Neural progenitor cell (in vitro differentiated cells): ENCODE results near the gene ITGA2. TPM values are rescaled to one million over a fixed set of nuclear protein-coding genes. Genes with fewer than 3 reads are reported as not detected.

Experiments
- DNase-seq: peaks from one replicate; pipeline ENCODE4 v3.0.0-alpha.2; 2016; ENCODE audit warnings: low spot score
- H2AFZ ChIP-seq: fragments of 200-600 bp; sonication (generic); replicated peaks from 2 replicates; pipeline ENCODE4 v1.6.1; 2016; ENCODE audit warnings: antibody characterized with exemption
- H3F3A ChIP-seq: fragments of 200-600 bp; sonication (generic); 2 replicates; pipeline ENCODE4 v1.6.1; 2016; ENCODE audit warnings: antibody characterized with exemption, low read depth
- H3K27ac ChIP-seq: fragments of 200-600 bp; sonication (generic); 2 replicates; pipeline ENCODE4 v1.5.1; 2016; ENCODE audit warnings: mild to moderate bottlenecking
- H3K27me3 ChIP-seq: fragments of 200-600 bp; sonication (generic); 2 replicates; pipeline ENCODE4 v1.6.1; 2016; ENCODE audit warnings: mild to moderate bottlenecking, moderate library complexity
- H3K36me3 ChIP-seq: fragments of 200-600 bp; sonication (generic); 2 replicates; pipeline ENCODE4 v1.5.1; 2016
- H3K4me1 ChIP-seq: fragments of 200-600 bp; sonication (generic); 2 replicates; pipeline ENCODE4 v1.6.1; 2016; ENCODE audit warnings: mixed run types
- H3K4me2 ChIP-seq: fragments of 200-600 bp; sonication (generic); 2 replicates; pipeline ENCODE4 v1.6.1; 2016
- H3K4me3 ChIP-seq: fragments of 200-600 bp; sonication (generic); 2 replicates; pipeline ENCODE4 v1.5.1; 2016
- H3K79me2 ChIP-seq: fragments of 200-600 bp; sonication (generic); 2 replicates; pipeline ENCODE4 v1.6.1; 2016; ENCODE audit warnings: low read depth
- H3K9ac ChIP-seq: fragments of 200-600 bp; sonication (generic); 2 replicates; pipeline ENCODE4 v1.6.1; 2016
- H3K9me3 ChIP-seq: fragments of 200-600 bp; sonication (generic); 2 replicates; pipeline ENCODE4 v1.5.1; 2016; ENCODE audit warnings: low read depth
- H4K20me1 ChIP-seq: fragments of 200-600 bp; sonication (generic); 2 replicates; pipeline ENCODE4 v1.6.1; 2016; ENCODE audit warnings: low read depth
- H3K27ac Mint-ChIP-seq: 3 replicates; pipeline ENCODE4 v1.8.0; 2021; ENCODE audit warnings: mixed read lengths
- H3K27me3 Mint-ChIP-seq: 2 replicates; pipeline ENCODE4 v1.8.0; 2022; ENCODE audit warnings: low read depth, mild to moderate bottlenecking, inconsistent platforms, moderate library complexity, mixed read lengths; ENCODE audit not compliant: insufficient read depth
- H3K36me3 Mint-ChIP-seq: 3 replicates; pipeline ENCODE4 v1.8.0; 2021; ENCODE audit warnings: mixed read lengths
- H3K4me1 Mint-ChIP-seq: 3 replicates; pipeline ENCODE4 v1.8.0; 2021; ENCODE audit warnings: mixed read lengths
- H3K4me3 Mint-ChIP-seq: 3 replicates; pipeline ENCODE4 v1.8.0; 2021; ENCODE audit warnings: mild to moderate bottlenecking, moderate library complexity, mixed read lengths
- H3K9me3 Mint-ChIP-seq: 3 replicates; pipeline ENCODE4 v1.8.0; 2020; ENCODE audit warnings: mixed read lengths
- CTCF ChIP-seq: fragments of 200-600 bp; sonication (generic); IDR thresholded peaks from 2 replicates; pipeline ENCODE4 v1.5.1; 2017; ENCODE audit warnings: antibody characterized with exemption, mild to moderate bottlenecking
- EZH2 ChIP-seq: fragments of 200-600 bp; sonication (generic); IDR thresholded peaks from 2 replicates; pipeline ENCODE4 v1.6.1; 2017; ENCODE audit warnings: antibody characterized with exemption, mild to moderate bottlenecking, moderate library complexity
- EZH2phosphoT487 ChIP-seq: fragments of 200-600 bp; sonication (generic); IDR thresholded peaks from 2 replicates; pipeline ENCODE4 v1.6.1; 2017; ENCODE audit warnings: antibody characterized with exemption
- total RNA-seq: library from RNA; depleted of rRNA; stranded (reverse); fragments of >200 nt; gene quantifications from 2 replicates; pipeline ENCODE4 v1.2.3, GENCODE V29; 2015; ENCODE audit warnings: low replicate concordance

ITGA2 gene
- total RNA-seq, 1 donor from 2014 or later = 2.6 TPM

- peak; percentile 54 for DNase-seq
- Histone ChIP-seq H3K4me1 (peaks cover 13% of the 10 kb centered on the region), H3K27me3 (no peaks in the 10 kb centered on the region), H3K4me2 (peak overlapping the region; percentile 31), H3K4me3 (no peak overlapping the region), H3K9ac (no peak overlapping the region), H3F3A (no peaks in the 10 kb centered on the region), H2AFZ (peak overlapping the region; percentile 91), H3K36me3 (no peaks in the 10 kb centered on the region), H3K9me3 (no peaks in the 10 kb centered on the region), H3K27ac (no peak overlapping the region), H3K79me2 (no peaks in the 10 kb centered on the region), H4K20me1 (no peaks in the 10 kb centered on the region)
- Mint-ChIP-seq H3K27me3 (no peaks in the 10 kb centered on the region), H3K9me3 (no peaks in the 10 kb centered on the region), H3K4me1 (no peaks in the 10 kb centered on the region), H3K27ac (no peak overlapping the region), H3K36me3 (peaks cover 1% of the 10 kb centered on the region), H3K4me3 (no peak overlapping the region)
- TF ChIP-seq EZH2 (no peak), EZH2phosphoT487 (no peak), CTCF (no peak)
Measured at GRCh38 chr5:53053364-53053763, 64.2 kb downstream of the ITGA2 start.

DNA sequence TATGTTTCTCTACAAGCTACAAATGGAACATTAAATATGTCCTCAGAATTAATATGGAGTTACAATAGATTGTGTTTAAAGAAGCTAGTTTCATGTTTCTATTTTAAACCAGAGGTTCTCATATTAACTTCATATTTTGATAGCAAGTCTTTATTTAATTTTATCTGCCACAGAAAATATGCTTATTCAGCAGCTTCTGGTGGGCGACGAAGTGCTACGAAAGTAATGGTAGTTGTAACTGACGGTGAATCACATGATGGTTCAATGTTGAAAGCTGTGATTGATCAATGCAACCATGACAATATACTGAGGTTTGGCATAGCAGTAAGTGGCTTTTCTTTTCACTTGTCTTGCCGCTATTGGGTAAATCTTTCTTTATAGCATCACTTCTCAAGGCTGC lies 66.2 kb downstream of the ITGA2 start:
- H3K27me3 ChIP-seq = no peaks in the 10 kb centered on the region
- H2AFZ ChIP-seq = no peak overlapping the region
- no peaks in the 10 kb centered on the region for H3K36me3 ChIP-seq
- no peaks in the 10 kb centered on the region for H3F3A ChIP-seq
- H4K20me1 ChIP-seq = no peaks in the 10 kb centered on the region
- H3K4me1 ChIP-seq = peaks cover 13% of the 10 kb centered on the region
- H3K79me2 ChIP-seq = no peaks in the 10 kb centered on the region
- no peaks in the 10 kb centered on the region for H3K9me3 ChIP-seq
- TF ChIP-seq EZH2phosphoT487 (no peak), EZH2 (no peak), CTCF (no peak)
- Mint-ChIP-seq H3K27ac (no peak overlapping the region), H3K27me3 (no peaks in the 10 kb centered on the region), H3K4me1 (no peaks in the 10 kb centered on the region), H3K4me3 (no peak overlapping the region), H3K36me3 (peaks cover 6% of the 10 kb centered on the region), H3K9me3 (no peaks in the 10 kb centered on the region)
- no peak overlapping the region for H3K4me3 ChIP-seq
- no peak for DNase-seq
- H3K27ac ChIP-seq = no peak overlapping the region
- no peak overlapping the region for H3K9ac ChIP-seq
- no peak overlapping the region for H3K4me2 ChIP-seq

DNA sequence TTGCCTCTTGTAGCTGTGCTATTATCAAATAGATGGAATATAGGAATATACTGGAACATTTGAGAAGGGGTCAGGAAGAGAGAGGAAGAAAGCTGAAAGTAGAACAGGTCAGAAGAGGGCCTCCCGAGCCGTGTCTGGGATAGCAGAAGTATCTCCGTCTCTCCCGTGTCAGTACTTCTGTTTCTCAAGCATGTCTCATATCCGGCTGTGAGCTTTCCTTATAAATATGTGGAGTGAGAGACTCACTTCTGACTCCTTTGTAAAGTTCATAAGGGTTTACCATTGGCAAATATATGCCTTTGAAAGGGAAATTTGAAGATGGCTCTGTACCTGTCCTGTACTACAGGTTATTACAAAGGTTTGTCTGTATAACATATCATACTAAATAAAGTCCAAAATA lies 70.1 kb downstream of the ITGA2 start:
- peaks cover 2% of the 10 kb centered on the region for H3K4me1 Mint-ChIP-seq
- DNase-seq = no peak
- Histone ChIP-seq H4K20me1 (no peaks in the 10 kb centered on the region), H3K4me3 (no peak overlapping the region), H3K9me3 (no peaks in the 10 kb centered on the region), H3F3A (no peaks in the 10 kb centered on the region), H3K79me2 (no peaks in the 10 kb centered on the region), H3K9ac (no peak overlapping the region), H3K27me3 (no peaks in the 10 kb centered on the region), H3K36me3 (no peaks in the 10 kb centered on the region), H3K27ac (no peak overlapping the region), H3K4me1 (no peaks in the 10 kb centered on the region), H2AFZ (no peak overlapping the region), H3K4me2 (no peak overlapping the region)
- H3K27ac Mint-ChIP-seq = no peak overlapping the region
- TF ChIP-seq EZH2phosphoT487 (no peak), CTCF (no peak), EZH2 (no peak)
- peaks cover 6% of the 10 kb centered on the region for H3K36me3 Mint-ChIP-seq
- no peaks in the 10 kb centered on the region for H3K9me3 Mint-ChIP-seq
- no peaks in the 10 kb centered on the region for H3K27me3 Mint-ChIP-seq
- H3K4me3 Mint-ChIP-seq = no peak overlapping the region

DNA sequence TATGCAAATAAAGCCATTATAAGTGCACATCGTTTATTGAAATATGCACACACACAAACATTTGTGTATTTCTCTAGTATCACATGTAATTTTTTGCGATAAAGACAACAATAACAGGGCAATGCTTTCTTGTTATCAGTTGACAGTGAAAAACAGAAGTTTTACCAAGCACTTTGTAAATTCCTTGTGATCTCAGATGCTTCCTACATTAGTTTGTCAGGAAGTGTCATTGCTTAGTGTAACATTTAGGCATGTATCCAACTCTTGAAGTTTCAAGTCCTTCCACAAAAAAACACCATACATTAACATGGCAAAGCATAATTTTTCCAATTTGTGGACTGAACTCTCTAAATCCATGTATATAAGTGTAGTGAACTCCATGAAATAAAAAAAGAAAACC lies 74.0 kb downstream of the ITGA2 start:
- Histone ChIP-seq H3K79me2 (no peaks in the 10 kb centered on the region), H4K20me1 (no peaks in the 10 kb centered on the region), H3K36me3 (no peaks in the 10 kb centered on the region), H3K27ac (no peak overlapping the region), H3K4me3 (no peak overlapping the region), H3K9me3 (no peaks in the 10 kb centered on the region), H2AFZ (no peak overlapping the region), H3F3A (no peaks in the 10 kb centered on the region), H3K27me3 (no peaks in the 10 kb centered on the region), H3K4me2 (no peak overlapping the region), H3K9ac (no peak overlapping the region), H3K4me1 (no peaks in the 10 kb centered on the region)
- Mint-ChIP-seq H3K4me1 (peaks cover 2% of the 10 kb centered on the region), H3K27me3 (no peaks in the 10 kb centered on the region), H3K4me3 (no peak overlapping the region), H3K9me3 (no peaks in the 10 kb centered on the region), H3K36me3 (peaks cover 7% of the 10 kb centered on the region), H3K27ac (no peak overlapping the region)
- no peak for DNase-seq
- TF ChIP-seq EZH2 (no peak), CTCF (no peak), EZH2phosphoT487 (no peak)
